HepG2 (cell line): ENCODE measurements around the gene FBXO5. TPM values are rescaled to one million over a fixed set of nuclear protein-coding genes. Genes with fewer than 3 reads are reported as not detected.

Experiments
- ARNT2 ChIP-seq: sonication (generic); formaldehyde crosslinking; IDR thresholded peaks from 2 replicates; pipeline ENCODE4 v1.8.0; 2022; ENCODE audit warnings: mild to moderate bottlenecking, low read depth, missing genetic modification reagents, moderate library complexity
- ELF1 ChIP-seq: sonication (generic); formaldehyde crosslinking; IDR thresholded peaks from 2 replicates; pipeline ENCODE4 v1.4.0; 2020; ENCODE audit warnings: missing genetic modification reagents
- FOXA1 ChIP-seq, 2 experiments: fragments of 450-650 bp in 1 of 2; sonication (generic) in 1 of 2; formaldehyde crosslinking in 1 of 2; IDR thresholded peaks; 2 replicates each; pipeline versions ENCODE4 v1.4.0 to v1.6.1; 2016 to 2020; ENCODE audit warnings: missing genetic modification reagents in 1 of 2
- FOXA3 ChIP-seq: IDR thresholded peaks from 2 replicates; pipeline ENCODE4 v1.6.1; 2016; ENCODE audit warnings: missing genetic modification reagents, missing compliant biosample characterization
- KDM4B ChIP-seq: sonication (generic); formaldehyde crosslinking; IDR thresholded peaks from 2 replicates; pipeline ENCODE4 v1.4.0; 2020; ENCODE audit warnings: missing genetic modification reagents
- MAFF ChIP-seq: IDR thresholded peaks from 2 replicates; pipeline ENCODE4 v1.6.1; 2011; ENCODE audit warnings: low read depth, low read length, improper control_type of control experiment
- MXD1 ChIP-seq: sonication (generic); formaldehyde crosslinking; IDR thresholded peaks from 2 replicates; pipeline ENCODE4 v1.4.0; 2020; ENCODE audit warnings: mild to moderate bottlenecking, missing genetic modification reagents
- MYC ChIP-seq: sonication (generic); formaldehyde crosslinking; IDR thresholded peaks from 2 replicates; pipeline ENCODE4 v1.9.0; 2021; ENCODE audit warnings: missing genetic modification reagents, borderline replicate concordance
- RFX3 ChIP-seq: IDR thresholded peaks from 2 replicates; pipeline ENCODE4 v1.6.1; 2016; ENCODE audit warnings: missing biosample characterization, missing genetic modification reagents
- SAFB2 ChIP-seq: sonication (generic); formaldehyde crosslinking; IDR thresholded peaks from 2 replicates; pipeline ENCODE4 v1.5.1; 2020; ENCODE audit warnings: missing genetic modification reagents, low read depth, mild to moderate bottlenecking, borderline replicate concordance
- TIGD3 ChIP-seq: sonication (generic); formaldehyde crosslinking; IDR thresholded peaks from 2 replicates; pipeline ENCODE4 v1.5.1; 2020; ENCODE audit warnings: mild to moderate bottlenecking, missing genetic modification reagents, borderline replicate concordance
- ZNF354B ChIP-seq: sonication (generic); formaldehyde crosslinking; IDR thresholded peaks from 2 replicates; pipeline ENCODE4 v1.8.0; 2022; ENCODE audit warnings: mild to moderate bottlenecking, missing genetic modification reagents
- ZNF552 ChIP-seq: sonication (generic); formaldehyde crosslinking; IDR thresholded peaks from 2 replicates; pipeline ENCODE4 v1.9.0; 2022; ENCODE audit warnings: missing genetic modification reagents, mild to moderate bottlenecking, borderline replicate concordance
- ZSCAN12 ChIP-seq: sonication (generic); formaldehyde crosslinking; IDR thresholded peaks from 2 replicates; pipeline ENCODE4 v1.9.0; 2021; ENCODE audit warnings: mild to moderate bottlenecking, missing genetic modification reagents
- polyA plus RNA-seq, 8 experiments: library from polyadenylated mRNA; depleted of rRNA in 3 of 8; stranded (reverse) in 7 of 8; unstranded in 1 of 8; fragments of >200 nt; fragmentation: Illumina TruSeq in 4 of 8; extraction: Trizol in 4 of 8; gene quantifications; 2 replicates each; pipeline versions ENCODE4 v1.2.1 to v1.2.3, GENCODE V29; 2011 to 2016; ENCODE audit warnings: low read depth in 4 of 8, missing spikeins in 1 of 8, mixed read lengths in 1 of 8; ENCODE audit not compliant: insufficient read depth in 1 of 8
- total RNA-seq, 5 experiments: library from RNA; depleted of rRNA; stranded (reverse); fragments of >200 nt; fragmentation: Illumina TruSeq; extraction: Trizol; gene quantifications; 2 replicates each; pipeline ENCODE4 v1.2.3, GENCODE V29; 2016; ENCODE audit warnings: low read depth in 1 of 5
- TF ChIP-seq, protein P1 (sequence below): sonication (generic); formaldehyde crosslinking; IDR thresholded peaks from 2 replicates; pipeline ENCODE4 v1.4.0; 2020; ENCODE audit warnings: mild to moderate bottlenecking, missing genetic modification reagents
- TF ChIP-seq, protein P2 (sequence below): sonication (generic); formaldehyde crosslinking; IDR thresholded peaks from 2 replicates; pipeline ENCODE4 v1.9.0; 2022; ENCODE audit warnings: missing genetic modification reagents, mild to moderate bottlenecking, borderline replicate concordance
- TF ChIP-seq, protein P3 (sequence below): sonication (generic); formaldehyde crosslinking; IDR thresholded peaks from 2 replicates; pipeline ENCODE4 v1.5.1; 2020; ENCODE audit warnings: mild to moderate bottlenecking, moderate library complexity, missing genetic modification reagents
- TF ChIP-seq, protein P4 (sequence below): IDR thresholded peaks from 2 replicates; pipeline ENCODE4 v1.6.1; 2016; ENCODE audit warnings: mild to moderate bottlenecking, missing biosample characterization, missing genetic modification reagents

Gene FBXO5
- total and polyA plus RNA-seq, 2 of the 13 experiments (the other 11 are each of a cell fraction or from before 2014, with no cell fraction given): 15.8 to 41.5 TPM

DNA sequence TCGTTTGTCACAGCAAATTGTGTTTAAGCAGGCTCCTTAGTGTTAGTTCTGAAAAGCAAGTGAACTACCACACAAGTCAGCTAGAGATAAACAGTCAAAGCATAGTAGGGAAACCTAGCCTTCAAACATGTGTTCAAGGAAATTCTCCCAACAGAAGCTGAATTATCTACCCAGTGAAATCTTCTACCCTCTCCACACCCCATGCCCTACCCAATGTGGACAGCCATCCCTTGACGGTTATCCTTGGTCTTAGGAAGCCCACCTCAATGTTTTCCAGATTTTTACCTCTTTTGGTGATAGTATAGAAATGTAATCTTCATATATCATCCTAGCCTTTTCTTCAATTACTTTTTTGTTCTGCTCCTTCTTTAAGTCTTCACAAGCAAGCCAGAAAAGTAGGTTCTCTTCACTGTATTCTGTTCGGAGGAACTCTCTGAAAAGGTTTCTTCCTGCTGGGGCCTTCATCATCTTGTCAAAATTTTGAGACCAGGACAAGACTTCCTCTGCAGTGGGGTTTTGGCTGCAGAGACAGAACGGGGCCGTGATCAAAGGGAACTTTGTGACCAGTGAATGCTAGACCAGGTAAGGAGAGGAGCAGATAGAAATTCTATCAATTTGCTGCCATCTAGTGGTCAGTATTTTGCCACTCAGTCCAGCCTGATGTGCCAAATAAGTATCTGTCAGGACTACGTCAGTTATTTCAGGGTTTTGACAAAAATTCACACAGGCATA lies 41.3 kb upstream of the FBXO5 start (continued):
- TF ChIP-seq, protein P1, sequence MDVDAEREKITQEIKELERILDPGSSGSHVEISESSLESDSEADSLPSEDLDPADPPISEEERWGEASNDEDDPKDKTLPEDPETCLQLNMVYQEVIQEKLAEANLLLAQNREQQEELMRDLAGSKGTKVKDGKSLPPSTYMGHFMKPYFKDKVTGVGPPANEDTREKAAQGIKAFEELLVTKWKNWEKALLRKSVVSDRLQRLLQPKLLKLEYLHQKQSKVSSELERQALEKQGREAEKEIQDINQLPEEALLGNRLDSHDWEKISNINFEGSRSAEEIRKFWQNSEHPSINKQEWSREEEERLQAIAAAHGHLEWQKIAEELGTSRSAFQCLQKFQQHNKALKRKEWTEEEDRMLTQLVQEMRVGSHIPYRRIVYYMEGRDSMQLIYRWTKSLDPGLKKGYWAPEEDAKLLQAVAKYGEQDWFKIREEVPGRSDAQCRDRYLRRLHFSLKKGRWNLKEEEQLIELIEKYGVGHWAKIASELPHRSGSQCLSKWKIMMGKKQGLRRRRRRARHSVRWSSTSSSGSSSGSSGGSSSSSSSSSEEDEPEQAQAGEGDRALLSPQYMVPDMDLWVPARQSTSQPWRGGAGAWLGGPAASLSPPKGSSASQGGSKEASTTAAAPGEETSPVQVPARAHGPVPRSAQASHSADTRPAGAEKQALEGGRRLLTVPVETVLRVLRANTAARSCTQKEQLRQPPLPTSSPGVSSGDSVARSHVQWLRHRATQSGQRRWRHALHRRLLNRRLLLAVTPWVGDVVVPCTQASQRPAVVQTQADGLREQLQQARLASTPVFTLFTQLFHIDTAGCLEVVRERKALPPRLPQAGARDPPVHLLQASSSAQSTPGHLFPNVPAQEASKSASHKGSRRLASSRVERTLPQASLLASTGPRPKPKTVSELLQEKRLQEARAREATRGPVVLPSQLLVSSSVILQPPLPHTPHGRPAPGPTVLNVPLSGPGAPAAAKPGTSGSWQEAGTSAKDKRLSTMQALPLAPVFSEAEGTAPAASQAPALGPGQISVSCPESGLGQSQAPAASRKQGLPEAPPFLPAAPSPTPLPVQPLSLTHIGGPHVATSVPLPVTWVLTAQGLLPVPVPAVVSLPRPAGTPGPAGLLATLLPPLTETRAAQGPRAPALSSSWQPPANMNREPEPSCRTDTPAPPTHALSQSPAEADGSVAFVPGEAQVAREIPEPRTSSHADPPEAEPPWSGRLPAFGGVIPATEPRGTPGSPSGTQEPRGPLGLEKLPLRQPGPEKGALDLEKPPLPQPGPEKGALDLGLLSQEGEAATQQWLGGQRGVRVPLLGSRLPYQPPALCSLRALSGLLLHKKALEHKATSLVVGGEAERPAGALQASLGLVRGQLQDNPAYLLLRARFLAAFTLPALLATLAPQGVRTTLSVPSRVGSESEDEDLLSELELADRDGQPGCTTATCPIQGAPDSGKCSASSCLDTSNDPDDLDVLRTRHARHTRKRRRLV: no peak
- TF ChIP-seq TIGD3 (CRISPR knock-in tag): no peak
- no peak for TF ChIP-seq ELF1 (CRISPR knock-in tag)
- TF ChIP-seq FOXA3 (CRISPR knock-in tag): 0 out of 2 replicates have a peak, but pooled peaks have one; percentile 7
- TF ChIP-seq SAFB2: no peak
- TF ChIP-seq, protein P2, sequence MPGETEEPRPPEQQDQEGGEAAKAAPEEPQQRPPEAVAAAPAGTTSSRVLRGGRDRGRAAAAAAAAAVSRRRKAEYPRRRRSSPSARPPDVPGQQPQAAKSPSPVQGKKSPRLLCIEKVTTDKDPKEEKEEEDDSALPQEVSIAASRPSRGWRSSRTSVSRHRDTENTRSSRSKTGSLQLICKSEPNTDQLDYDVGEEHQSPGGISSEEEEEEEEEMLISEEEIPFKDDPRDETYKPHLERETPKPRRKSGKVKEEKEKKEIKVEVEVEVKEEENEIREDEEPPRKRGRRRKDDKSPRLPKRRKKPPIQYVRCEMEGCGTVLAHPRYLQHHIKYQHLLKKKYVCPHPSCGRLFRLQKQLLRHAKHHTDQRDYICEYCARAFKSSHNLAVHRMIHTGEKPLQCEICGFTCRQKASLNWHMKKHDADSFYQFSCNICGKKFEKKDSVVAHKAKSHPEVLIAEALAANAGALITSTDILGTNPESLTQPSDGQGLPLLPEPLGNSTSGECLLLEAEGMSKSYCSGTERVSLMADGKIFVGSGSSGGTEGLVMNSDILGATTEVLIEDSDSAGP (CRISPR knock-in tag): no peak
- no peak for TF ChIP-seq MXD1 (CRISPR knock-in tag)
- TF ChIP-seq MYC (CRISPR knock-in tag): no peak
- 0 out of 2 replicates have a peak, but pooled peaks have one; percentile 21 for TF ChIP-seq ARNT2 (CRISPR knock-in tag)
- TF ChIP-seq, protein P3, sequence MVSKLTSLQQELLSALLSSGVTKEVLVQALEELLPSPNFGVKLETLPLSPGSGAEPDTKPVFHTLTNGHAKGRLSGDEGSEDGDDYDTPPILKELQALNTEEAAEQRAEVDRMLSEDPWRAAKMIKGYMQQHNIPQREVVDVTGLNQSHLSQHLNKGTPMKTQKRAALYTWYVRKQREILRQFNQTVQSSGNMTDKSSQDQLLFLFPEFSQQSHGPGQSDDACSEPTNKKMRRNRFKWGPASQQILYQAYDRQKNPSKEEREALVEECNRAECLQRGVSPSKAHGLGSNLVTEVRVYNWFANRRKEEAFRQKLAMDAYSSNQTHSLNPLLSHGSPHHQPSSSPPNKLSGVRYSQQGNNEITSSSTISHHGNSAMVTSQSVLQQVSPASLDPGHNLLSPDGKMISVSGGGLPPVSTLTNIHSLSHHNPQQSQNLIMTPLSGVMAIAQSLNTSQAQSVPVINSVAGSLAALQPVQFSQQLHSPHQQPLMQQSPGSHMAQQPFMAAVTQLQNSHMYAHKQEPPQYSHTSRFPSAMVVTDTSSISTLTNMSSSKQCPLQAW: peak; percentile 63
- TF ChIP-seq KDM4B: no peak
- no peak for TF ChIP-seq FOXA1 (IDR thresholded peaks at IDR 0.05)
- no peak for TF ChIP-seq FOXA1 (CRISPR knock-in tag; IDR thresholded peaks at IDR 0.05)
- no peak for TF ChIP-seq ZSCAN12 (CRISPR knock-in tag)
- no peak for TF ChIP-seq RFX3
- peak; percentile 1; the same call in 1 of the 2 replicates for TF ChIP-seq MAFF
- TF ChIP-seq, protein P4, sequence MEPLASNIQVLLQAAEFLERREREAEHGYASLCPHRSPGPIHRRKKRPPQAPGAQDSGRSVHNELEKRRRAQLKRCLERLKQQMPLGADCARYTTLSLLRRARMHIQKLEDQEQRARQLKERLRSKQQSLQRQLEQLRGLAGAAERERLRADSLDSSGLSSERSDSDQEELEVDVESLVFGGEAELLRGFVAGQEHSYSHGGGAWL: no peak
- no peak for TF ChIP-seq ZNF552 (CRISPR knock-in tag)
- TF ChIP-seq ZNF354B (CRISPR knock-in tag): no peak
